ENCODE results near the gene FCHSD2. TPM values are rescaled to one million over a fixed set of nuclear protein-coding genes. Genes with fewer than 3 reads are reported as not detected.

FCHSD2 gene
- total RNA-seq, 1 experiment from 2014 or later, result 7.1 TPM

- Histone ChIP-seq H3K9ac (ENCODE audit: low read length) (peak overlapping the region; percentile 56), H3K79me2 (ENCODE audit: low read length) (no peaks in the 10 kb centered on the region), H4K20me1 (ENCODE audit: low read length) (no peaks in the 10 kb centered on the region), H3K4me1 (ENCODE audit: insufficient read depth, low read length) (peaks cover 11% of the 10 kb centered on the region), H3K27me3 (ENCODE audit: low read length) (no peaks in the 10 kb centered on the region), H3K36me3 (ENCODE audit: low read depth, low read length) (no peaks in the 10 kb centered on the region), H3K9me3 (ENCODE audit: low read length) (no peaks in the 10 kb centered on the region), H3K27ac (ENCODE audit: low read length) (no peak overlapping the region), H3K4me3 (ENCODE audit: low read length) (peak overlapping the region; percentile 61), H3F3A (ENCODE audit: low read length, unreplicated experiment) (no peaks in the 10 kb centered on the region), H3K4me2 (ENCODE audit: low read length) (peak overlapping the region; percentile 80), H2AFZ (ENCODE audit: low read length) (peak overlapping the region; percentile 70), H3K9me2 (replicated peaks; ENCODE audit: low read length) (no peaks in the 10 kb centered on the region)
- no peak for DNase-seq
- peak; percentile 4 for ATAC-seq
- TSS peak; percentile 50 for BruUV-seq (replicated peaks)
- TF ChIP-seq EZH2phosphoT487 (IDR thresholded peaks at IDR 0.05; ENCODE audit: borderline replicate concordance, low read length) (no peak), EZH2 (IDR thresholded peaks at IDR 0.05; ENCODE audit: low read length, unreplicated experiment) (no peak), CTCF (conservative IDR thresholded peaks at IDR 0.05; ENCODE audit: low read depth, low read length) (no peak)
- intact Hi-C loops (cut with micrococcal nuclease), result no loop called here
- POLR2A ChIA-PET (ENCODE audit: unreplicated experiment), result no interaction called here
- CTCF ChIA-PET, result no interaction called here
Observed at GRCh38 chr11:72821221-72821919, 320.7 kb downstream of the FCHSD2 start.

- no peak for ATAC-seq
Observed at GRCh38 chr11:72820439-72821139, 321.5 kb downstream of the FCHSD2 start.

More at GRCh38 chr11:72820439-72821139, 321.5 kb downstream of the FCHSD2 start:
- H2AFZ ChIP-seq (ENCODE audit: low read length), result no peak overlapping the region
- no peak overlapping the region for H3K9ac ChIP-seq (ENCODE audit: low read length)
- DNase-seq, result no peak
- no TSS peak for BruUV-seq (replicated peaks)
- H3K4me2 ChIP-seq (ENCODE audit: low read length), result no peak overlapping the region
- no peaks in the 10 kb centered on the region for H3K36me3 ChIP-seq (ENCODE audit: low read depth, low read length)
- H3K27ac ChIP-seq (ENCODE audit: low read length), result no peak overlapping the region
- no peaks in the 10 kb centered on the region for H3K79me2 ChIP-seq (ENCODE audit: low read length)
- intact Hi-C loops (cut with micrococcal nuclease), result no loop called here
- TF ChIP-seq EZH2 (IDR thresholded peaks at IDR 0.05; ENCODE audit: low read length, unreplicated experiment) (no peak), CTCF (conservative IDR thresholded peaks at IDR 0.05; ENCODE audit: low read depth, low read length) (no peak), EZH2phosphoT487 (IDR thresholded peaks at IDR 0.05; ENCODE audit: borderline replicate concordance, low read length) (no peak)
- ChIA-PET POLR2A (ENCODE audit: unreplicated experiment) (no interaction called here), CTCF (no interaction called here)
- H3K4me1 ChIP-seq (ENCODE audit: insufficient read depth, low read length), result peaks cover 14% of the 10 kb centered on the region
- H3K27me3 ChIP-seq (ENCODE audit: low read length), result no peaks in the 10 kb centered on the region
- no peaks in the 10 kb centered on the region for H4K20me1 ChIP-seq (ENCODE audit: low read length)
- no peak overlapping the region for H3K4me3 ChIP-seq (ENCODE audit: low read length)
- H3K9me2 ChIP-seq (replicated peaks; ENCODE audit: low read length), result no peaks in the 10 kb centered on the region
- no peaks in the 10 kb centered on the region for H3F3A ChIP-seq (ENCODE audit: low read length, unreplicated experiment)
- H3K9me3 ChIP-seq (ENCODE audit: low read length), result no peaks in the 10 kb centered on the region
